ENCODE measurements around the gene PDK3.

- TF ChIP-seq CTCF (conservative IDR thresholded peaks at IDR 0.05 in 1 of 2, IDR thresholded peaks at IDR 0.05 in 1 of 2; ENCODE audit: extremely low read depth in 1 of 2, insufficient read depth in 1 of 2, low read depth in 1 of 2, low read length in 2 of 2) (no peak), EZH2 (IDR thresholded peaks at IDR 0.05; ENCODE audit: borderline replicate concordance, low read length) (no peak)
These were observed 10.4 kb downstream of the PDK3 start for GRCh38 chrX:24475480-24475879.
